Breast epithelium (tissue), 4 donors: ENCODE data around the gene HPCAL1. TPM values are rescaled to one million over a fixed set of nuclear protein-coding genes. Genes with fewer than 3 reads are reported as not detected.
A peak's percentile ranks its signal among the peaks of the same experiment; 100 is the strongest.

Source experiments
- DNase-seq, 2 donors: peaks; one replicate each; pipeline ENCODE4 v3.0.0-alpha.2; 2019; ENCODE audit warnings: low spot score in 2 of 2
- H3K27ac ChIP-seq, 2 donors: fragments of 200-600 bp; sonication (generic) in 1 of 2; one replicate each; pipeline ENCODE4 v1.5.1; 2016 to 2019; ENCODE audit warnings: mild to moderate bottlenecking in 1 of 2
- H3K27me3 ChIP-seq, 2 donors: fragments of 200-600 bp; sonication (generic) in 1 of 2; one replicate each; pipeline versions ENCODE4 v1.5.1 to v1.6.0; 2017 to 2019; ENCODE audit warnings: control low read depth in 1 of 2, mild to moderate bottlenecking in 1 of 2
- H3K36me3 ChIP-seq: fragments of 200-600 bp; one replicate; pipeline ENCODE4 v1.5.1; 2019
- H3K4me1 ChIP-seq, 2 donors: fragments of 200-600 bp; sonication (generic); one replicate each; pipeline ENCODE4 v1.5.1; 2016 to 2019; ENCODE audit warnings: control low read depth in 1 of 2
- H3K4me3 ChIP-seq, 3 donors: fragments of 200-600 bp; sonication (generic); 1 replicate in 2 of 3; 2 replicates in 1 of 3; pipeline ENCODE4 v1.5.1; 2016 to 2019; ENCODE audit warnings: mild to moderate bottlenecking in 3 of 3, moderate library complexity in 2 of 3
- H3K9me3 ChIP-seq, 2 donors: fragments of 200-600 bp; sonication (generic) in 1 of 2; one replicate each; pipeline ENCODE4 v1.5.1; 2016 to 2019; ENCODE audit warnings: control low read depth in 1 of 2
- CTCF ChIP-seq, 3 donors: fragments of 450-650 bp; IDR thresholded peaks; one replicate each; pipeline ENCODE4 v1.5.1; 2016 to 2017; ENCODE audit warnings: antibody characterized with exemption in 3 of 3, mild to moderate bottlenecking in 3 of 3, moderate library complexity in 3 of 3
- POLR2A ChIP-seq: fragments of 450-650 bp; IDR thresholded peaks from one replicate; pipeline ENCODE4 v1.6.1; 2016; ENCODE audit warnings: antibody characterized with exemption, mild to moderate bottlenecking, moderate library complexity
- POLR2AphosphoS5 ChIP-seq, 3 donors: sonication (generic); formaldehyde crosslinking; IDR thresholded peaks; one replicate each; pipeline ENCODE4 v1.6.1; 2017; ENCODE audit warnings: antibody characterized with exemption in 3 of 3
- intact Hi-C: fragments of 100-400 bp; cut with DNase I; formaldehyde crosslinking; loops from one replicate; pipeline ENCODE4 v1.15.1; 2023; ENCODE audit warnings: low total_unique reads
- total RNA-seq, 3 donors: library from RNA; depleted of rRNA; stranded (reverse); fragments of >200 nt; gene quantifications; one replicate each; pipeline ENCODE4 v1.1.0, GENCODE V29; 2016

The HPCAL1 gene
- total RNA-seq, 3 donors from 2014 or later = 38.6 to 41.9 (median 41.6) TPM

DNA sequence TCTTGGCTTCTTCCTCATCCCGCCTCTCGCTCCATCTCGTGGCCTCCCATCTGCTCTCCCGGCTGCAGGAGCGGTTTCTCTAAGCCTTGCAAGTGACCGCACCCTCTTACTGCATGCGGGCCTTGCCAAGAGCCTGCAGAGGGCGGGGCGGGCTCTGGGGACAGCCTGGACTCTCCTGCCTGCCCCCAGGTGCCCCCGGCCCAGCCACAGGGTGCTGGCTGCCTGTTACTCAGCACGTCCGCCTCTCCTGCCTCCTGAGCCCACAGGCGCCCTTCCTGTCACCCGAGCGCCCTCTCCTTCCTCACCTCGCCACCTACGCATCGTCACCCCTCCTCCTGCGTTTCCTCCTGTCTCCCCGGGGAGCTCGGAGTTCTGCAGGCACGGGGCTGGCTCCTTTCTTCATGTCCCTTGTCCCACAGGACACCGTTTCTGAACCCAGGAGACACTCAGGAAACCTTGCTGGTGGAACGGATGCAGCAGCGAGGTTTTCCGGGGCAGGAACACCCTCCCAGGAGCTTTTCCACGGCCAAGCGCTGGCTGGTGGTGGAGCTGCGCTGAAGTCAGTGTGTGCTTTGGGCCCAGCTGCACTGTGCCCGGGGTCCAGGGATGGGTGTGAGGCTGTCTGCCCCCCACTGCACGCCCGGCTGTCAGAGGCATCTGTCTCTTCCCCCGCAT lies 28.5 kb downstream of the HPCAL1 start:
- Histone ChIP-seq H3K9me3 (peaks cover 7 to 10% of the 10 kb centered on the region in 2 donors), H3K4me3 (peak overlapping the region in 2 of 3 donors; percentile 2 to 43), H3K36me3 (no peaks in the 10 kb centered on the region), H3K4me1 (no peaks in the 10 kb centered on the region), H3K27ac (peak overlapping the region in 1 of 2 donors; percentile 44), H3K27me3 (no peaks in the 10 kb centered on the region)
- DNase-seq = peak in 1 of 2 donors; percentile 21
- intact Hi-C loops = no loop called here
- TF ChIP-seq CTCF (IDR thresholded peaks at IDR 0.05) (no peak), POLR2A (no peak), POLR2AphosphoS5 (IDR thresholded peaks at IDR 0.05) (no peak)

GRCh38 chr2:10331702-10332401 lies 29.1 kb downstream of the HPCAL1 start:
- TF ChIP-seq POLR2A = no peak
- TF ChIP-seq CTCF (IDR thresholded peaks at IDR 0.05) = no peak
- TF ChIP-seq POLR2AphosphoS5 (IDR thresholded peaks at IDR 0.05) = no peak
- H3K36me3 ChIP-seq = no peaks in the 10 kb centered on the region

DNA sequence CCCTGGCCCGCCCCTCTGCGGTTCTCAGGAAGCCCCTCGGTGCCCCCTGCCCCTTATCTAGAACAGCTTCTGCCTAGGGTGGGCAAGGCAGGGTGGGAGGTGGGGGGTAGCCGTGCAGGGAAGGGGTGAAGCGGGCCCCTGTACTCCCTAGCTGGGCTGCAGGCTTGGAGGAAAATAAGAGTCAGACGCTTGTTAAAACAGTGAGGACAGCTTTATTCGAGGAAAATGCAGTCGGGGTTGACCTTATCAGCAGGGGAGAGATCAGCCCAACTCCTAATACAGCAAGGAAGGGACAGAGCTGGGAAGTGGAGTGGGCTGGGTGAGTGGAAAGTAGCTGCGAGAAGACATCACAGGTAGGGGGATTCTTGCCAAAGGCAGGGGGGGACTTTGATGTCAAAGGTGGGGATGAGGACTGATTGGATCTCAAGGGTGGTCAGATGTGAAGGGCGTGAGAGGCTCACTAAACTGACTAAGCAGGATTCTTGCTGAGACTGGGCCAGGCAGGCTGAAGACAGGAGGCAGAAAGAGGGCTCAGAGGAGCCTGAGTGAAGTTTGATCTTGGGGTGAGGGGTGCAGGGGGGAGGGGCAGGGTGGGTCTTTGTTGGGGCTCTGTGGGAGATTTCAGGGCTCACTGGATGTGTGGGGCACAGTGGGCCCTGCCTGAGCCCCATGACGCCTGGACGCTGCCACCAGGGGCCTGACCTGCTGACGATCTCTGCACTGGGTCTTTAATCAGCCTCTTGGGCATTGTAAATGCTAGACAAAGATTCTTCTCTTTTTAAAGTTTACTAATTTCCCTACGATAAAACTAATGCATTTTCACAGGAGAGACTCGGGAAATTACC lies 29.9 kb downstream of the HPCAL1 start:
- no peaks in the 10 kb centered on the region for H3K4me1 ChIP-seq
- no peak for TF ChIP-seq POLR2A
- no peak for TF ChIP-seq CTCF (IDR thresholded peaks at IDR 0.05)
- no peak for TF ChIP-seq POLR2AphosphoS5 (IDR thresholded peaks at IDR 0.05)
- DNase-seq = peak in 1 of 2 donors; percentile 39
- peaks cover 7 to 10% of the 10 kb centered on the region in 2 donors for H3K9me3 ChIP-seq
- no peak overlapping the region for H3K4me3 ChIP-seq
- no peaks in the 10 kb centered on the region for H3K27me3 ChIP-seq
- intact Hi-C loops = no loop called here
- peak overlapping the region in 1 of 2 donors; percentile 43 for H3K27ac ChIP-seq
- no peaks in the 10 kb centered on the region for H3K36me3 ChIP-seq

More at GRCh38 chr2:10331702-10332401, 29.1 kb downstream of the HPCAL1 start:
- Histone ChIP-seq H3K4me3 (peak overlapping the region in 1 of 3 donors; percentile 43), H3K4me1 (no peaks in the 10 kb centered on the region), H3K27me3 (no peaks in the 10 kb centered on the region), H3K9me3 (peaks cover 7 to 10% of the 10 kb centered on the region in 2 donors), H3K27ac (peak overlapping the region in 1 of 2 donors; percentile 43)
- peak in 1 of 2 donors; percentile 27 for DNase-seq
- intact Hi-C loops = no loop called here

DNA sequence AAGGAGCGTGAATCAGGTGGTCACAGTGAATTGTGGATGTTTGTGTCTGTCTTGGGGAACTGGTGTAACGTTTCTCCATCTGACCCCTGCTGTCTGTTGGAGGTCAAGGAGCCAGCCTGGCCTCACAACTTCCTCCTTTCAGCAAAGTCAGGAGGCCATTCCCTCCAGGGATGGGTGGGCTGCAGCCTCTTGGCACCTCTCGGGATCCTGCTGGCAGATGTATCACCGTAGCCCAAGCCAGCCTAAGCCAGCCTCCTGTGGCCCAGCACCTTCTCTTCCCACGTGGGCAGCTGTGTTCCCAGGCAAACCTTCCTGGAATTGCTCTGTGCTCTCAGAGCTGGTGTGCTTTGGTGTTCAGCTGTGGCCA lies 30.5 kb downstream of the HPCAL1 start:
- intact Hi-C loops = no loop called here
- H3K36me3 ChIP-seq = no peaks in the 10 kb centered on the region
- H3K4me3 ChIP-seq = no peak overlapping the region
- DNase-seq = peak in 1 of 2 donors; percentile 25
- H3K27me3 ChIP-seq = no peaks in the 10 kb centered on the region
- TF ChIP-seq CTCF (IDR thresholded peaks at IDR 0.05) = no peak
- no peak for TF ChIP-seq POLR2A
- TF ChIP-seq POLR2AphosphoS5 (IDR thresholded peaks at IDR 0.05) = no peak
- peaks cover 7 to 10% of the 10 kb centered on the region in 2 donors for H3K9me3 ChIP-seq
- H3K4me1 ChIP-seq = no peaks in the 10 kb centered on the region
- H3K27ac ChIP-seq = no peak overlapping the region
